Stimulated activated CD4-positive, alpha-beta T cell treated with anti-CD3 and anti-CD28 coated beads, Interleukin-12 subunit alpha, Interleukin-12 subunit beta, amount 100 ng/mL, for 24 hours (primary cell): ENCODE measurements around the gene INCA1.

Experiments used
- DNase-seq, 2 experiments: peaks; one replicate each; pipeline ENCODE4 v3.0.0-alpha.2; 2020; ENCODE audit warnings: low read depth in 2 of 2

Gene INCA1

DNA sequence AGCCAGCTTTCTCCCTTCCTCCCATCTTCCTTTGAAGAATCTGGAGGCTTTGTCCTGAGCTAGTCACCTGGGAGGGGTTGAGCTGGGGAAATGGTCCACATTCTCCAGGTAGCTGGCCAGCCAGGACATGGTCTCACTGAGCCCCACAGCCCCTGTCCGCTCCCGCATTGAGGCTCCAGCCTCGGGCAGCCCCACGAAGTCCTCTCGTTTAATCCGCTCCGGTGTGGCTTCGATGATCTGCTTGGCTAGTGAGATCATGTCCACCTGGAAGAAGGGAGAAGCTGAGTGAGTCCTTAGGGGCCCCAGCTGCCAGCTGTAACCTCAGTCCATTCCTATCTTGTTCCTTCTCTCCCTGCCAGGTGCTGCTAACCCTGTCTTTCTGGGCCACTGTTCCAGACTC, 27.0 kb downstream of the INCA1 start:
- DNase-seq, result no peak

DNA sequence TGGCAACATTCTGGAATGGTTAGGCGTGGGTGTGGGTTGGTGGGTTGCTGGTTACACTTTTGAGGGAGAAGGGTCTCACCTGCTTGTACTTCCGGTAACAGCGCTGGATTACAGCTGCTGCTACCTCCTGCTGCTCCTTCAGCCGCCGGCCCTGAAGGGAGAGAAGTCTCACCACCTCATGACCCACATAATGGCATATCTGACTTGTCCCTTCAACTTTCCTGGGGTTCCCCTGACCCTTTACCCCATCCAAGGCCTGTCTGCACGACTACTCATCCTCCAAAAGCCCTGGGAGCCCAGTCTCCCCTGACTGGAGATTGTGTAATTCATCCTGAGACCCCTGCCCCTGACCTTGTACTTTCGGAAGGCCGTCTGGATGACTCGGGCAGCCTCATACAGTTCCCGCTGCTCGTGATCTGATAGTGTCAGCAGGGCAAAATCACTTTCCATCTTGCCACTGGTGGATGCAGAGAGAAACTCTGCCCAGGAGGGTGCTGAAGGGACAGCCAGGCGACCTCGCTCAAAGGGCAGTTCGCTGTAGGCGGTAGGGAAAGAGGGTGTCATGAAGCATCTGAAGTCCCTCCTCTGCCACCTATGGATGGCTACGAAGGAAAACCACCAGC, 27.7 kb downstream of the INCA1 start:
- DNase-seq, result no peak

DNA sequence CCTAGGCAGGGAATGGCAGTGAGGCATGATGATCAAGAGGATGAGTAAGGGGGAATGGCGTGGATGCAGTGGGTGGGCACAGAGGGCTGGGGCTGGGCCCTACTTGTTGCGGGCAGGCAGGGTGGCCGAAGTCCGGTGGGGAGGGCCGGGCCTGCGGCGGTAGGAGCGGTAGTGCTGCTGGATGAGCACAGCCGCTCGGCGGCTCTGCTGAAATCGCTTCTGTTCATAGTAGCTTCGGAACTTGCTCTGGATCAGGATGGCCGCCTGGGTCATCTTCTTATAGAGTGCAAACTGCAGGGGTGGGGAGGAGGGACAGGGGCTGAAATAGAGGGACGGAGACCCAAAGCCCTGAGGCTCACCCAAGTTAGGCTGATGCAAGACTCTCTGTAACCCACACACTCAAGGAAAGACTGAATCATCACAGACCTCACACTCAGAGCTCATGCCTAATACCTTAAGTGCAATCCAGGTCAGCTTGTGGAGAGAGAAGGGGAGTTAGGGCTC, 28.2 kb downstream of the INCA1 start:
- peak in 1 of 2 experiments; percentile 54 for DNase-seq

DNA sequence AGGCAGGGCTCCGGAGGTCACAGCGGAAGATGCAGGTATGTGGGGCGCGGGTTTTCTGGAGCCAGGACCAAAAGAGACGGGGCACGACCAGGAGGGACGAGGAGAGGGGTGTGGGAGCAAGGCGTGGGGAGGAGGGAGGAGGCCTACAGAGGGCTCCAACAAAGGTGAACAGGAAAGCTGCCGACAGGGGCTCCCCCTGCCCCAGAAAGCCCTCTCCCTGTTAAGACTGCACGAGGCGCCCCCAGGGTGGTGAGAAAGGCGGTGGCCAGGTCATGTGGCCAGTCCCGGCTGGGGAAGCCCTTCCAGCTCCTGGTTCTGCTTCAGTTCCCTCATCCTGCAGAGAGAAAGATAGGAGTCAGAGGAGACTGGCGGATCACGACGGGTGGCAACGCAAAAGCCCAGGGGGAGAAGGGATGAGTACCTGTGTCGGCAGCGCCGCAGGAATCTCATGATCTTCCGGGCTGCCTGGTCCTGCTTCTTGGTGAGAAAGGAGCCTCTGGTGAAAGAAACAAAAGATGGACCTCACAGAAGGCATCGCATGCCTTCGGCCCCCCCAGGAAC, 28.8 kb downstream of the INCA1 start:
- DNase-seq, result no peak

DNA sequence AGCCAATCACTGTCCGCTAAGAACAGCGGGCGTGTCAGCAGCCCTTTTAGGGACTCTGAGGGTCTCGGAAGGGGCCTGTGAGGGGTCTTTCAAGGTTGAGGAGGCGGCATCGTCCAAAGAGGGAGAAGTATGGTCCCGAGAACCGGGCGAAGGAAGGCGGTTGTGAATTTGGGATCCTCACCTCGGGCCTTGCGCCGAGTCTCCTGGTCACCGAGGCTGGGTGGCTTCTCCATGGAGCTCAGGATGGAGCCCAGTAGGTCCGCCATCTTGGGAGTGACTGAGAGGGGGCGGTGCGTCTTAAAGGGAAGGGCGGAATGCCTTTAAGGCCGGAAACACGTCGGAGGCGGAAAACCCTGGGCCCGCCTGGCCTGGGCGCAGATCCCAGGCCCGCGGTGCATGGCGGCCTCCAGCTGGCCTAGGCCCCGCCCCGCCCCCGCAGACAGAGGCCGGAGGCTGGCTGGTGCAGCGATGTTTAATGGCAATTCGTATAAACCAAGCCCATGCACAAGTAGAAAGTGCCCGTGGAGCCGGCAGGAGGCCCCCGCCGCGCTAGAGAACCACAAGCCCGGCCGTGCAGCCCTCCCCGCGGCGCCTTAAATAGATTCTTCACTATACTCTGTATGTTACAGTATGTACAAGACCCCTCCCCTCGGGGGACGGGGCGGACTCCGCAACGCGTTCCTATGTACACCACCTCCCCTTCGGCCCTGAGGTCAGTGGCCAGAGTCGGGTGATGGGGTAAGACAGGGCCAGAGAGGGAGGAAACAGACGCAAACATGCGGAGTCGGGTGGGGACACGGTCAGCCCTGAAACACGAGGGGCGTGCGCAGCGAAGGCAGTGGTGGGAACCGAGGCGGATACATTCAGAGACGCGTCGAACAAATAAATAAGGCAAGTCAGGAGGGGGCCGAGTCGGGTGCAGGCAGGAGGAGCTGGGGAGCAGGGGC, 29.5 kb downstream of the INCA1 start, which contains the start of gene SPAG7:
SPAG7 (minus strand) TSS at position 279 of the 947 bp plus-strand sequence; CDS start at position 266, 13 bp downstream.
- DNase-seq, result peak; percentile 89

DNA sequence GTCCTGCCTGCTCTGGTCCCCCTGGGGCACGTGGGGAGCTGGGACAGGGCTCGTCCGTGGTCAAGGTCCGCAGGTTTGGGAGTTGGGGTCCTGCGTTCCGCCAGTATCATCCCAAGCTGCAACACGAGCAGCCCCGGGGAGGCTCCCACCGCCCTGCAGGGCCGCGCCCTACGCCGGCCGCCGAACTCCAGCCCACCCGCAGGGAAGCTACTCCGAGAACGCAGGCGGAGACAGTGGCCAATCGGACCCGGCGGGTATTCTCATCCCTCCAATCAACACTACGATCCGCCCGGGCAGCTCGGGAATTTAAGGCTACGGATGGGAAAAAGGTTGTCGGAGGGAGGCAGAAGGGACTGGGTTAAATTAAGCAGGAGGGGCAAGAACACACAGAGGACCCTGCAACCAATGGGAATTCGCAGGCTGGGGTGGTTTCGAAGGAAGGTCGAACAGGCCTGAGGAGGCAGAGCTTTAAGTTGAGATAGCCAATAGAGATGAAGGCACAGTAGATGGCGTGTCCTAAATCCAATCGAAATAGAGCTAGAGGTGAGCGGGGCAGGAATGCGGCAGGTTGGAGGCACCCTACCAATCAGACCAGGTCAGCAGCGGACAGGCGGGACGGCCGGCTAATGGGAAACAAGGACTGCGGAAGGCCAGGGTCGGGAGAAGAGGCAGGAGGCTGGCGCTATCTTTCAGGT, 30.3 kb downstream of the INCA1 start:
- peak; percentile 89 to 90 for DNase-seq

DNA sequence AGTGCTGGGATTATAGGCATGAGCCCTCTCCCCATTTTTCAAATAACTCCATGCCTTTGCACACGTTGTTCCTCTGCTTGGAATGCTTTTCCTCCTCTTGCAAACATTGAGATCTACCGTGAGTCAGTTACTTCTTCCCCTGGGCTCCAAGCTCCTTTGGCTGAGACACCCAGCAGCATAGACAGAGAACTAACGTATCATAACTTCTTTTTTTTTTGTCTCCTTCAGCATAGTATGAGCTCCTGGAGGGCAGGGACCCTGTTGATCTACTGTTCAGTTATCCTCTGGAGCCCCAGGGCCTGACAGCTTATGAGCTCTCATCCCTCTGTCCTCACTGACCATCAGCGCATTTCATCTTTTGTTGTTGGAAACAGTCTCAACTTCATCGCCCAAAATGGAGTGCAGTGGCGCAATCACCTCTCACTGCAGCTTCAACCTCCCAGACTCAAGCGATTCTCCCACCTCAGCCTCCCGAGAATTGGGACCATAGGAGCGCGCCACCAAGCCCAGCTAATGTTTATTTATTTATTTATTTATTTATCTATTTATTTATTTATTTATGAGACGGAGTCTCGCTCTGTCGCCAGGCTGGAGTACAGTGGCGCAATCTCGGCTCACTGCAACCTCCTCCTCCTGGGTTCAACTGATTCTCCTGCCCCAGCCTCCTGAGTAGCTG, 31.9 kb downstream of the INCA1 start:
- DNase-seq, result no peak

DNA sequence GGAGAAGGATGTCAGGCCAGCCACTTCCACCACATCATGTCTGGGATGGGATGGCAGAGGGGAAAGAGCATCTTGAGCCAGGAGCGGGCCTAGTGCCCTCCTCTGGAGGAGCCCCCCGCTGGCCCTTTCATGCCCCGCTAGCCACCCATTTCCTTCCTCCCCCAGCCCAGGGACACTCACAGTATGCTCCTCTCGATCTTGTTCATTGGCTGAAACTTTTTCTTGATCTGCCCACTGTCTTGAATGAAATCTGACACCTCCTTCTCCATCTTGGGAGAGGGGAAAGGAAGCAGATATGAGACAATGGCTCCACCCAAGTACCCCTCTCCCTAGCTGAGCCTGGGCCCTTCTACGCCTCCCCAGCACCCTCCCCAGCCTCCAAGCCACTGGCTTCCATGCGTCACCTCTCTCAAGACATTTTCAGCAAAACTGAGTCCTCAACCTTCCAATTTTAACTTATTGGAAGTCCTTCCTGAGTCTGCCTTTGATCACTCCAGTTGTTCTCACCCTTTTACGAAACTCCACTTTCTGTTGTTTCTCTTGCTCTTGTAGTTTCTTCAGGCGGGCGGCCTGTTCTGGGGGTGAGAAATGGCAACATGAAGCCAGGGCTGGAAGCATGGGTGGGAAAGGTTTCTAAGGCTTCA, 36.9 kb downstream of the INCA1 start:
- no peak for DNase-seq

DNA sequence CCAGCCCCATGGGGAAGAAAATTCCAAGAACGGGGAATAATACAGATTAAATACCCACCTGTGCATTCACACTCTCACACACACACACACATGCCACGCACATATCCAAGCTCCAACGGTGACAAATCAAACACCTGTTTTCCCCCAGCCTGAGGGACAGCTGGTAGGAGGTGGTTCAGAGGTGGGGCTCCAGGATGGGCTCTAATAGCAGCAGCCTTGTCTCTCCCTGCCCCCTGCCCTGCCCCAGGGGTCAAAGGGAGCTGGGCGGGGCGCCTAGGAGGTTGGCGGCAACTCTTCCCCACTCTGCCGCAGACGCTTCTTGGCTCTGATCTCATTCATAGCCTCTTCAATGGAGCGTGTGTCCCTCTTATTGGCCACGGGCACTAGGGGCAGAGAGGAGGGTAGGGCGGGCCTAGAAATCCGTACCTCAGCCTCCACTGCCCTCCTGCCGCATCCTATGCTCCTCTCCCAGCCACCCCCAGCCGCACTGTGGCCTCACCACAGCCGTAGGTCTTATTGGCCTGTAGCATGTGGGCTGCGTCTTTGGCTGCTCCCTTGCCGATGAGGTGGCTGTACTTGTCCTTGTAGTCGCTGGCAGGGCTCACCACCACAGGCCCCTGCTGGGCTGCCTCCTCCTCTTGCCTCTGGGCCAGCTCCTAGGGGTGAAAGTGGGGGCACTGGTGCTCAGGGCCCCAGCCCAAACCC, 37.9 kb downstream of the INCA1 start:
- no peak for DNase-seq

DNA sequence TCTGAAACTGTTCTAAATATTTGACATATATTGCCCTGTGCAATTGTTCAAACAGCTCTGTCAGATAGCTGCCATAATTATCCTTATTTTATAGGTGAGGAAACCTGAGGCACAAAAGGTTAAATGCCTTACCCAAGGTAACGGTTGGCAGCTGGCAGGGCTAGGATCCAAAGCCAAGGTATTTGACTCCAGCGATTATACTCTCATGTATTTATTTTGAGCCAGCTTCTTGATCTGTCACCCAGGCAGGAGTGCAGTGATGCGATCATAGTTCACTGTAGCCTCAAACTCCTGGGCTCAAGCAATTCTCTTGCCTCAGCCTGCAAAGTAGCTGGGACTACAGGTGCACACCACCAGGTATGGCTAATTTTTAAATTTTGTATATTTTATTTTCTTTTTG, 39.2 kb downstream of the INCA1 start:
- no peak for DNase-seq

DNA sequence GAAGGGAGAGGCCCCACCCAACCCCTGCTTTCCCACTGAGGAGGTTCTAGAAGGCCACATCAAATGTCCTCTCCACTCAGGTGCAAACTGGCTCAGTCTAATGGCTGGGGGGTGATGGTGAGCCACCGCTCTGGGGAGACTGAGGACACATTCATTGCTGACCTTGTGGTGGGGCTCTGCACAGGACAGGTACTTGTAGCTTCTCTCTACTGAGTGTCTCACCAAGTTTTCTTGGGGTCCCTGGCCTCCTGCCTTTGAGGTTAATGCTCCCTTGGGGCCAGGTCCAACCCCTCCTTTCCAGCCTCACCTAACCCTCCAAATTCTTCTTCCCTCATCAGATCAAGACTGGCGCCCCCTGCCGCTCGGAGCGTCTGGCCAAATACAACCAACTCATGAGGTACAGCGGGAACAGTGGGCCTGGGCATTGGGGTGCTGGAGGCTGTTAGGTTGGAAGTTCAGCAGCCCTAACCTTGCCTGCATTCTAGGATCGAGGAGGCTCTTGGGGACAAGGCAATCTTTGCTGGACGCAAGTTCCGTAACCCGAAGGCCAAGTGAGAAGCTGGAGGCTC, 40.7 kb downstream of the INCA1 start:
- no peak for DNase-seq

DNA sequence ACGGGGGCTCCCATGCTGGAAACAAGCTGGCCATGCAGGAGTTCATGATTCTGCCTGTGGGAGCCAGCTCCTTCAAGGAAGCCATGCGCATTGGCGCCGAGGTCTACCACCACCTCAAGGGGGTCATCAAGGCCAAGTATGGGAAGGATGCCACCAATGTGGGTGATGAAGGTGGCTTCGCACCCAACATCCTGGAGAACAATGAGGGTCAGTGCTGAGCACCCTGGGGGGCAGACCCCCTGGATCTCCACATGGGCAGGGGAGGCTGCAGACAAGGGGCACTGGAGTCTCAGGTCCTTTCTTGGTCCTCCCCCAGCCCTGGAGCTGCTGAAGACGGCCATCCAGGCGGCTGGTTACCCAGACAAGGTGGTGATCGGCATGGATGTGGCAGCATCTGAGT, 42.2 kb downstream of the INCA1 start:
- no peak for DNase-seq

DNA sequence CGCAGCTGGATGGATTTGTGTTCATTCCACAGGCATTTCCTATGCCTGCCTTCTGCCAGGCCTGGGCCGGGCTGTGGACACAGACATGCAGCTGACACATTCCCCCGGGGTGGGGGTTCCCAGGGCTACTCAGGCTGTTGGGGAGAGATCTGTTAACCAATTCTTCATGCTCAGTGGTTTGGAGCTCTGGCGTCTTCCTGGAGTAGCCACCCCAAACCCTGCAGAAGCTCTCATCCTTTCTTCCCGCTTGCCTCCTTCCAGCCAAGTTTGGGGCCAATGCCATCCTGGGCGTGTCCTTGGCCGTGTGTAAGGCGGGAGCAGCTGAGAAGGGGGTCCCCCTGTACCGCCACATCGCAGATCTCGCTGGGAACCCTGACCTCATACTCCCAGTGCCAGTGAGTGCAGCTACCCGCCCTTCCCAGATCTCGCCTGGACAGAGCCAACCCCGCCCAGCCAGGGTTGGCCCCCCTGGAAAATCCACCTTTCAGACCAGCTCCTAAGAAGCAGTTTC, 43.8 kb downstream of the INCA1 start:
- DNase-seq, result no peak

DNA sequence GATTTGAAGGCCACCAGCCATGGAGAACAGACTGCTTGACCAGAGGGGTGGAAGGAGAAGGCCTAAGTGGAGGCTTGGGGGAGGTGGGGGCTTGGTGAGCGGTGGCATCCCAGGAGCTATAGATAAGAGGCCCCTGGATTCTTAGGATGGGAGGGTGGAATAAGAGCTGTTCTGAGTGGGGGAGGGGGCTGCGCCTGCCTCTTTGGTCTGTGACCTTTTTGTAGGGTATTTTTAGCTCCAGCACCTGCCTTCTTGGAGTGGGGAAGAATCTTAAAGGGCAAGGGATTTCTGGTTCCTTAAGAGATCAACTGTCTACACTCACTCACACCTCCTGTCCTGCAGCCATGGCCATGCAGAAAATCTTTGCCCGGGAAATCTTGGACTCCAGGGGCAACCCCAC, 45.8 kb downstream of the INCA1 start:
- DNase-seq, result no peak

DNA sequence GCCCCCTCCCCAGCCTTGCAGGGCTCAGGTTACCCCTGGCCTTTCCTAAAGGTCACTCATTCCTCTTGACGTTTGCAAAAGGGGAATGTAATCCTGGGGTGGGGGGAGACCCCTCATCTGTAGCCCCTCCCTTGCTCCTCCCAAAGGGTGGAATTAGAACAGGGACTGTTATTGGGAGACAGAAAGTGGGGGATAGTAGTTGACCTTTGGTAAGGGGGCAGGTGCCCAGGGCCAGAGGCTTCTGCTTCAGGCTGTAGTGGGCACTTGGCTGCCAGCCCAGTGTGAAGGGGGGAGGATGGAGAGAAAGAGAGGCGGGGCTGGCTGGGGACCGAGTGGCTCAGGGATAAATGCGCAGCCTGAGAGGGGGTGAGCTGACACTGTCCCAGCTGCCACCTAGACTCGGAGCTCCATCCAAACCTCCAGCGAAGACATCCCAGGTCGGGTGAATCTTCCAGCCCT, 46.5 kb downstream of the INCA1 start, which contains the start of gene ENO3:
ENO3 (plus strand) TSS at position 374 of the 459 bp plus-strand sequence. CDS start 711 bp downstream, outside the sequence.
- DNase-seq, result no peak

DNA sequence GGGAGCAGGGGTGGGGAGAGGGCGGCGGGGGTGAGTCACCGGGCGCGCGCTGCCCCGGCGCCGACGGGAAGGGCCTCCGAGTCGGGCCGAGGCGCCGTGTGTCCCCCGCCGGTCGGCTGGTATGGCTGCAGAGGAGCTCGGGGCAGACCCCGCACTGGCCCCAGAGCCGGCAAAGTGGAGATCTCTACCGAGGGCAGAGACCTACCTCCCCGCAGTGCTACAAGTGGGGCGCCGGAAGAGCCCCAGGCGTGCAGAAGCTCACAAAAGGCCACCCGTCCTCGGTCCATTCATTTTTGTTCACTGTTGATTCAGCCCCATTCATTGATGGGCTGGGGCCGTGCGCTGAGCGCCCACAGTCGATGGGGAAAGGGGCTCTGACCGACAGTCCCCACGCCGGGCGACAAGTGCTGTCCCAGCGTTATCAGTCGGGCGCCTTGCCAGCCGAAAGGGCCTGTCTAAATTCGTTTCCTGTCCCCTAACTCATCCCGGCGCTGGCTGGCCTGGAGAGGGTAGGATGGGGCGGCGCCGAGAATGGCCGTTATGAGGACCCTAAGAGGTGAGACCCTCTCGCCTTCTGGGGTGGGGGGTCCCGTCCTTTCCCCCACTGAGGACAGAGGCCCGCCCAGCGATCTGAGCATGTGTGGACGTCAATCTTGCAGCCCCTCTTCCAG, 47.1 kb downstream of the INCA1 start:
- no peak for DNase-seq

DNA sequence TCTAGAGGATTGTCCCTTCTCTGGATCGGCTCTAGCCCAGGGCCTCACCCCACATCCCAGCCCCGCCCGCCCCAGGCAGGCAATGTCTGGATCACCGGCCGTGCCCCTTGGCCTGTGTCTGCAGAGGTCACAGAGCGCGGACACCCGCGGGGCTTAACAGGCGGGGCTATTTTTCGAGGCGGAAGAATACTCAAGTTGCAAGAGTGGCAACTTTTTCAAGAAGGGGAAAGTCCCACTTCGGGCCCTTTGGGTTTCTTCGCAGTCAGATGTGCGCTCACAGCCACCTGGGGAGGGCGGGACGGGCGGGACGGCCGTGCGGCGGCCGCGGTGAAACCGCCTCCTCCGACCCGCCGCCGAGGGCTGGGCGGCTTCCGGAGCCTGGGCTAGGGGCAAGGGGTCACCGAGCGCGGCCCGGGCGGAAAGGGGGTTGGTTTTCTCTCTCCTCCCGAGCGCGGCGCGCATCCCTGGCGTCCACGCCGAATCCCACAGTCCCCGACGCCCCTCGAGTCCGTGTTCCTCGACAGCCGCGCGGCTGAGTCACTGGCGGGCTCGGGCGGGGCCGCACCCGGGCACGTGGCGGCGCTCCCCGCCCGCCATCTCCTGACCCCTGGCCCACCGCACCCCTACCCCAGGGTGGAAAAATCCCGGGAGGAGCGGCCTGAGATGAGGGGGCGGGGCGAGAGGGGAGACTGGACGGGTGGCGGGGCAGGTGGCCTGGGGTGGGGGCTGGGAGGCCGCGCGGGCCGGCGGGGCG, 47.8 kb downstream of the INCA1 start:
- peak in 1 of 2 experiments; percentile 81 for DNase-seq

DNA sequence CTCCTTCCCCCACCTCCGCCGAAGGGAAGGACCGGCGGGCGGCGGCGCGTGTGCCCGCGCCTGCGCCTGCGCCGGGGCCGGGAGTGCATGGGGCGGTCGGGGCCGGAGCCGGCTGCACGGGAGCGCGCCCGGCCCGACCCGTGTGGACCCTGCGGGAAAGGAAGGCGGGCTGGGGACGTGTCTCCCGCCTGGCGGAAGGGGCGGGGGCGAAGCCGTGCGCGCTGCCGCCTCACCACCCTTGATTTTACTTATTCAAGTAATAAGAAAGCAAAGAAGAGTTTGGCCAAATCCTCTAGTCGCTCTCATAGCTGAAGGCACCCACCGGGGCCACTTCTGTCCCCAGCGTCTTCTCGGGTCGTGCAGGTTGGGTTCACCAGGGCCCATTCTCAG, 48.4 kb downstream of the INCA1 start:
- DNase-seq, result peak; percentile 60 to 64
